OCI-LY7 (cell line): Measurements from ENCODE around the gene ACKR2. TPM values are rescaled to one million over a fixed set of nuclear protein-coding genes. Genes with fewer than 3 reads are reported as not detected.

ENCODE experiments used
- BruUV-seq: library from RNA; stranded (reverse); fragments of 400-500 nt; replicated peaks from 2 replicates; lab custom pipeline; 2021; lab: Mats Ljungman, UMichigan
- CTCF ChIA-PET: fragments of 300-600 bp; sonication (Branson Sonifier 250); formaldehyde crosslinking; loops from one replicate; lab custom pipeline; 2022; ENCODE audit warnings: antibody characterized with exemption; ENCODE audit not compliant: unreplicated experiment; lab: Charles Lee
- POLR2A ChIA-PET: fragments of 300-600 bp; sonication (Branson Sonifier 250); formaldehyde crosslinking; loops from one replicate; lab custom pipeline; 2022; ENCODE audit warnings: antibody characterized with exemption; lab: Charles Lee
- DNase-seq: peaks from one replicate; pipeline ENCODE4 v3.0.0-alpha.2; 2015; ENCODE audit warnings: low spot score
- H2AFZ ChIP-seq: fragments of 200-600 bp; sonication (generic), shearing (Covaris generic); 2 replicates; pipeline ENCODE4 v1.6.1; 2014; ENCODE audit warnings: mild to moderate bottlenecking, antibody characterized with exemption, low read length, moderate library complexity
- H3K27ac ChIP-seq: fragments of 200-600 bp; sonication (generic); 2 replicates; pipeline ENCODE4 v1.5.1; 2014; ENCODE audit warnings: mixed run types, low read depth, mild to moderate bottlenecking, moderate library complexity, low read length, inconsistent platforms; ENCODE audit not compliant: poor library complexity, severe bottlenecking
- H3K36me3 ChIP-seq: fragments of 200-600 bp; sonication (generic); 2 replicates; pipeline ENCODE4 v1.6.1; 2014; ENCODE audit warnings: mild to moderate bottlenecking, antibody characterized with exemption, low read length, moderate library complexity, mixed read lengths; ENCODE audit not compliant: insufficient read depth
- H3K4me1 ChIP-seq: fragments of 200-600 bp; sonication (generic); 2 replicates; pipeline ENCODE4 v1.5.1; 2014; ENCODE audit warnings: mild to moderate bottlenecking, low read length; ENCODE audit not compliant: insufficient read depth, poor library complexity, severe bottlenecking
- H3K4me2 ChIP-seq: fragments of 200-600 bp; sonication (generic); 2 replicates; pipeline ENCODE4 v1.6.1; 2014; ENCODE audit warnings: mild to moderate bottlenecking, low read length
- H3K4me3 ChIP-seq: fragments of 200-600 bp; sonication (generic); 2 replicates; pipeline ENCODE4 v1.5.1; 2014; ENCODE audit warnings: mild to moderate bottlenecking, low read depth, low read length; ENCODE audit not compliant: poor library complexity, severe bottlenecking
- H3K79me2 ChIP-seq: fragments of 200-600 bp; sonication (generic); 2 replicates; pipeline ENCODE4 v1.6.1; 2016; ENCODE audit warnings: low read depth, mild to moderate bottlenecking, low read length, moderate library complexity, mixed read lengths; ENCODE audit not compliant: insufficient read depth
- H3K9me2 ChIP-seq: fragments of 200-600 bp; sonication (generic); 2 replicates; pipeline ENCODE4 v1.6.1; 2016; ENCODE audit warnings: mild to moderate bottlenecking, low read length, mixed read lengths; ENCODE audit not compliant: insufficient read depth
- H3K9me3 ChIP-seq: fragments of 200-600 bp; sonication (generic); 2 replicates; pipeline ENCODE4 v1.6.1; 2014; ENCODE audit warnings: mild to moderate bottlenecking, mixed run types, low read length, mixed read lengths
- H4K20me1 ChIP-seq: fragments of 200-600 bp; sonication (generic); 2 replicates; pipeline ENCODE4 v1.6.1; 2014; ENCODE audit warnings: mild to moderate bottlenecking, antibody characterized with exemption, low read length, moderate library complexity, mixed read lengths; ENCODE audit not compliant: insufficient read depth
- CTCF ChIP-seq: fragments of 200-600 bp; sonication (generic); conservative IDR thresholded peaks from 2 replicates; pipeline ENCODE4 v1.5.1; 2014; ENCODE audit warnings: mild to moderate bottlenecking, antibody characterized with exemption, low read length, moderate library complexity, mixed read lengths
- EZH2phosphoT487 ChIP-seq: fragments of 200-600 bp; sonication (generic); IDR thresholded peaks from 2 replicates; pipeline ENCODE4 v1.6.1; 2018; ENCODE audit warnings: low read depth, borderline replicate concordance, mild to moderate bottlenecking, mixed run types, antibody characterized with exemption, low read length, moderate library complexity, mixed read lengths
- intact Hi-C: fragments of 100-400 bp; cut with micrococcal nuclease; formaldehyde crosslinking; loops from one replicate; pipeline ENCODE4 v1.10.0; 2022; ENCODE audit not compliant: unreplicated experiment
- total RNA-seq, 2 experiments: library from RNA; depleted of rRNA in 1 of 2; stranded (reverse); fragments of >200 nt in 1 of 2; shearing (Covaris generic) in 1 of 2; gene quantifications; 2 replicates each; pipeline ENCODE4 v1.2.3, GENCODE V29; 2014 to 2022

Gene ACKR2
- total RNA-seq, 2 experiments from 2014 or later = 2.9 TPM; not detected in 1

GRCh38 chr3:42780892-42781700 is 28.1 kb upstream of the ACKR2 start:
- Histone ChIP-seq H3K79me2 (no peaks in the 10 kb centered on the region), H3K4me3 (no peak overlapping the region), H3K36me3 (peaks cover 52% of the 10 kb centered on the region), H3K4me1 (no peaks in the 10 kb centered on the region), H3K4me2 (no peak overlapping the region), H2AFZ (no peak overlapping the region), H3K9me2 (no peaks in the 10 kb centered on the region), H3K9me3 (no peaks in the 10 kb centered on the region), H4K20me1 (peaks cover 8% of the 10 kb centered on the region; the same call in 1 of the 2 replicates), H3K27ac (no peak overlapping the region)
- BruUV-seq = no TSS peak
- TF ChIP-seq CTCF (peak; percentile 91), EZH2phosphoT487 (no peak)
- intact Hi-C loops = loop anchor here (1.0 to 2.0 kb wide), 2 partner anchors 50 to 100 kb away; no protein-coding TSS in a partner anchor
- ChIA-PET CTCF (no interaction called here), POLR2A (no interaction called here)
- DNase-seq = peak; percentile 76

DNA sequence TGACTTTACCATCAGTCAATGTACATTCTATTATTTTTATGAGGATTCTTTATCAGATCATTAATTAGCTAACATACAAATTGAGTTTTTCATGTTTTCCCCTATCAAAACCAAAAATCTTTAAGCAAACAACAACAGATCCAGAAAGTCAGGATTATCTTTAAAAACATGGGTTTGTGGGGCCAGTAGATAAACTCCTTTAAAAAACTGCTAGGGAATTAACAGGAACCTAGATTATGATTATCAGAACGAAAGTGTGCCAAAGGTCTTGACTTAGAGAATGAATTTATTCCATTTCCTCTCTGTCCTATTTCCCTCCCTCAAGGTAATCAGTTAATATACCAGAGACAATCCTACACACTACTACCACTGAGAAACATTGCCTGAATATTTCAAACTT is 23.0 kb upstream of the ACKR2 start:
- H3K4me3 ChIP-seq = no peak overlapping the region
- no peaks in the 10 kb centered on the region for H4K20me1 ChIP-seq
- peaks cover 80% of the 10 kb centered on the region for H3K36me3 ChIP-seq
- CTCF ChIA-PET = no interaction called here
- no peak overlapping the region for H3K4me2 ChIP-seq
- no peak for TF ChIP-seq EZH2phosphoT487
- TF ChIP-seq CTCF = no peak
- peaks cover 29% of the 10 kb centered on the region; the same call in 1 of the 2 replicates for H3K79me2 ChIP-seq
- no peak overlapping the region for H2AFZ ChIP-seq
- no peaks in the 10 kb centered on the region for H3K9me2 ChIP-seq
- no TSS peak for BruUV-seq
- H3K9me3 ChIP-seq = no peaks in the 10 kb centered on the region
- POLR2A ChIA-PET = interaction anchor here (1.0 kb wide), 1 partner anchor 8 kb away, joined by 4 read pairs; no protein-coding TSS in a partner anchor
- H3K4me1 ChIP-seq = no peaks in the 10 kb centered on the region
- no peak for DNase-seq
- intact Hi-C loops = no loop called here
- H3K27ac ChIP-seq = no peak overlapping the region

GRCh38 chr3:42786631-42787030 is 22.6 kb upstream of the ACKR2 start:
- POLR2A ChIA-PET = interaction anchor here (1.0 kb wide), 1 partner anchor 8 kb away, joined by 4 read pairs; no protein-coding TSS in a partner anchor
- no peak for DNase-seq

More at GRCh38 chr3:42786631-42787030, 22.6 kb upstream of the ACKR2 start:
- Histone ChIP-seq H3K4me2 (no peak overlapping the region), H3K36me3 (peaks cover 83% of the 10 kb centered on the region), H4K20me1 (no peaks in the 10 kb centered on the region), H3K4me1 (no peaks in the 10 kb centered on the region), H3K27ac (no peak overlapping the region), H2AFZ (no peak overlapping the region), H3K9me2 (no peaks in the 10 kb centered on the region), H3K9me3 (no peaks in the 10 kb centered on the region), H3K79me2 (peaks cover 31% of the 10 kb centered on the region; the same call in 1 of the 2 replicates), H3K4me3 (no peak overlapping the region)
- CTCF ChIA-PET = no interaction called here
- no TSS peak for BruUV-seq
- intact Hi-C loops = no loop called here
- TF ChIP-seq CTCF = no peak
- TF ChIP-seq EZH2phosphoT487 = no peak
